Astrocyte (in vitro differentiated cells and primary cell): Measurements from ENCODE around the gene ASPG.

Source experiments
- CTCF ChIP-seq: IDR thresholded peaks from 2 replicates; pipeline ENCODE4 v1.5.1; 2011; ENCODE audit warnings: low read depth, mild to moderate bottlenecking, inconsistent platforms, low read length, moderate library complexity; ENCODE audit not compliant: insufficient read depth
- EZH2 ChIP-seq: IDR thresholded peaks from 2 replicates; pipeline ENCODE4 v1.6.1; 2012; ENCODE audit warnings: mild to moderate bottlenecking, low read length, inconsistent platforms; ENCODE audit not compliant: insufficient read depth

GRCh38 chr14:104036212-104036611 lies 49.3 kb upstream of the ASPG start:
- TF ChIP-seq EZH2 (no peak), CTCF (no peak)
